ENCODE measurements around the gene SDK2.

SDK2 gene

DNA sequence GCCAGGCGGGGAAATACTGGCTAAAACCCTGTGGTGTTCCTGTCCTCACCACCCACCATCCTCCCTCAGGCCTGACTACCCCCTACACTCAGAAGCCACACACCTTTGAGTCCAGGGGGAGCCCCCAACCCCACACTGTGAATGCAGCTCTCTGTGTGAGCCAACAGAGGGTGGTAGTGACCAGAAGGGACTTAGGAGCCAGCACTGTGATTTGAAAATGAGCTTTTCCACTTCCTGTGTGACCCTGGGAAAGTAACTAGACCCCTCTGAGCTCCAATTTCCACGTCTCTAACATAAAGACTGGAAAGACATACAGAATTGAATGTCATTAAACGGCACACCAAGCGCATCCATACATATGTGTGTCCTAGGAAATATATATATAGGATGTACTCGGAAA, 58.7 kb downstream of the SDK2 start:
- DNase-seq (ENCODE audit: low spot score) = no peak

GRCh38 chr17:73584987-73585386, 59.3 kb downstream of the SDK2 start:
- no peak for DNase-seq (ENCODE audit: low spot score)

DNA sequence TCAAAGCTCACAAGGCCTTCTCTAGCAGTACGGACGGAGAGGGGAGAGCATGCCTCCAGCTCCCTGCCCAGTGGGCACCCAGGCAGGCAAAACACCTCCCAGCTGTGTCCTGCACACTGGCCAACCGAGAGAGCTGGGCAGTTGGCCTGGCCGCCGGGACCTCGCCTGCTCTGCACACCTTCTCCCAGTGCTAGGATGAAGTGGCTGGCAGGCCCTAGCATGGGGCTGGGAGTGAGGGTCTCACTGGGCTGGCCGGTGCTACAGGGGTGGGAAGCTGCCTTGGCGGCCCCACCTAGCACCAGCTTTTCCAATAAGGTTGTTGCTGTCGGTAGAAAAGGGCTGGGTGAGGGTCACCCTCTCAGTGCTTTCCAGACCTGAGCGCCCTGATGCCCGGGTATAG, 60.2 kb downstream of the SDK2 start:
- no peak for DNase-seq (ENCODE audit: low spot score)

DNA sequence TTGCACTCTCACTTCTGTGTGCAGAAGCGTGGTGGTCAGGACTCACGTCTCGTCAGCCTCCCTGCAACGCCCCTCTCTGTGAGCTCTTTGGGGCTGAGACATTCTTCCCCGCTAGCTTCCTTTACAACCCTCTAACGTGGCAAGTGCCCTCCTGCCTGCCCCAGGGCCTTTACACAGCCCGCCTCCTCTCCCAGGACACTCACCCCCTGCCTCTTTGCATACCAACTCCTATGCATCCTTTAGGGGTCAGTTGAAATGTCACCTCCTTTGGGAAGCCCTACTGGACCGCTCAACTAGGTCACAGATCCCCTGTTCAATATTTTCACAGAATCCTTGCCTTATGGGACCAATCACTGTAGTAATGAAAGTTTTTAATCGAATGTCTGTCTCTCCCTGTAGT, 61.4 kb downstream of the SDK2 start:
- no peak for DNase-seq (ENCODE audit: low spot score)

GRCh38 chr17:73582359-73582758, 61.9 kb downstream of the SDK2 start:
- DNase-seq (ENCODE audit: low spot score) = no peak

DNA sequence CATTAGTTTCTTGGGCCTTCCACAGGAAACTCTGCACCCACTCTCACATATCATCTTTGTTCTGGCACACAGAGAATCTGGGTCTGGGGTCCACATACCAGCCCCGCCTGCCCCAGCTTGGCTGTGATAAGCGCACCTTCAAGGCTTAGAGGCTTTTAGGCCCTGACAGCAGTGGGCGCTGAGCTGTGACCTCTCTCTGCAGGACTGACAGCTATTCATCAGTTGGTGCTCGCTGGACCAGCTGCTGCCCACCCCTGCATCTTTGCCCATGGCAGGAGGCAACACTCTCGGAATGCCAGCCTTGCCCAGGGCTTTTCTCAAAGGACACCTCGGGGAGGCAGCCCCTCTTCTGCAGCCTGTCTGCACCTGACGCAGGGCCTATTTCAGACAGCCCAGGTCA, 62.9 kb downstream of the SDK2 start:
- no peak for DNase-seq (ENCODE audit: low spot score)

- DNase-seq (ENCODE audit: low spot score) = no peak
These were observed 64.1 kb downstream of the SDK2 start for GRCh38 chr17:73580073-73580710.

DNA sequence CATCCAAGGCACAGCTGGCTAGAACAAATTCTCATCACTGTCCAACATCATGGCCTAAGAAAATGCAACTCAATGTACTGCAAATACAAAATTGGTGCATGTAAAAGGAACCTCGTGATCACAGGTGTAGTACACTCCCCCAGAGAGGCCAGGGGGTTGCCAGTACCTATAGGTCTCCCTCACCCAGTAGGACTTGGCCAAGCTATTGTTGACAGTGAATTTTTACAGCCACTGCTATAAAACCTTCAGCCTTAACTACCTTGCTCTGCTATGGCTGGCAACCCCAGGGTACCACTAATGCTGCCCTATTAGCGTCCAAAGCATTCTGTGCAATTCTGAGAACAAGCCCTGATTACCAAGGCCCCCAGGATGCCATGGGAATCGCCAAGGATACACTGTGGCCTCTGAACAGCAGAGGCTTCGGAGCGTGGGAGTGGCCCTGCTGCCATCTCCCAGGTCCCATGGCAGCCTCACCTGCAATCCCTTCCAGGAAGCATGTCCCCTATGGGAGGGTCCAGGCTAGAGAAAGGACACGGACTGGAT, 67.6 kb downstream of the SDK2 start:
- DNase-seq (ENCODE audit: low spot score) = no peak

- DNase-seq (ENCODE audit: low spot score) = no peak
These were observed 68.6 kb downstream of the SDK2 start for GRCh38 chr17:73575470-73576221.

- DNase-seq (ENCODE audit: low spot score) = no peak
These were observed 72.6 kb downstream of the SDK2 start for GRCh38 chr17:73571511-73572130.

GRCh38 chr17:73569762-73570319, 74.4 kb downstream of the SDK2 start:
- DNase-seq (ENCODE audit: low spot score) = no peak

- DNase-seq (ENCODE audit: low spot score) = no peak
These were observed 75.3 kb downstream of the SDK2 start for GRCh38 chr17:73568934-73569333.

- DNase-seq (ENCODE audit: low spot score) = no peak
These were observed 77.1 kb downstream of the SDK2 start for GRCh38 chr17:73566905-73567782.

DNA sequence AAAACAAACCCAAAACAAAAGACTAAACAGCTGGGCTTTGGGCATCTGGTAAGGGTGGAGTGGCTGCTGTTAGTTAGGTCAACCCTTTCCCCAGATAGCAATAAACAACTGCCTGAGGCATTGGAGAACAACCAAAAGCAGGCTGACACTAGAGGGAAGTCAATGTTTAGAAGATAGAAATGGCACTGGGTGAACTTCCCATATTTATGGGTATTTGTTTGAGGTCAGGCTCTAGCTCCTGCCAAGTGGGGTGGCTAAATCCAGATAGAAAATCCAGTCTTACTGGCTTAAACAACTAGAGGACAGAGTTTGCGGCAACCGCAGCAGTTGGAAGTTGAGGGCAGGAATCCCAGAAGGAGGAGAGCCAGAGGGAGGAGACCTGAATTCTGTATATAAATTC, 79.4 kb downstream of the SDK2 start:
- DNase-seq (ENCODE audit: low spot score) = no peak

- no peak for DNase-seq (ENCODE audit: low spot score)
These were observed 81.3 kb downstream of the SDK2 start for GRCh38 chr17:73562896-73563295.

DNA sequence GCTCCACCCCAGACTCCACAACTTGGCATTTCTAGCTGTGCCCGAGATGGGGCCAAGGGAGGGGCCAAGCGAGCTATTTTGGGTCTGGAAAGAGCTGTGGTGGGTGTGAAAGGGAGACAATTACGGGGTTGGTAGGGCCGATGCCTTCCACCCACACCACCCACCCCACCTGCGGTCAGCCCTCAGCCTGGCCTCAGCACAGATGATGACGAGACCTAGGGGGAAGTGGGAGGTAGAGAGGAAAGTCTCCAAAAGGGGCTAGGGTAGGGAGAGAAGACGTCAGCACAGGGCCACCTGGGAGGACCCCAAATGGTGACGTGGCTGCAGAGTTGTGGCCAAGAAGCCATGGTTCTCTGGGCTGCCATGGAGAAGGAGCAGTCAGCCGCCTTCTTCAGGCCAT, 83.1 kb downstream of the SDK2 start:
- no peak for DNase-seq (ENCODE audit: low spot score)

- DNase-seq (ENCODE audit: low spot score) = no peak
These were observed 83.6 kb downstream of the SDK2 start for GRCh38 chr17:73560661-73561060.

- DNase-seq (ENCODE audit: low spot score) = no peak
These were observed 84.7 kb downstream of the SDK2 start for GRCh38 chr17:73559532-73559931.

GRCh38 chr17:73555199-73555960, 88.9 kb downstream of the SDK2 start:
- DNase-seq (ENCODE audit: low spot score) = no peak

DNA sequence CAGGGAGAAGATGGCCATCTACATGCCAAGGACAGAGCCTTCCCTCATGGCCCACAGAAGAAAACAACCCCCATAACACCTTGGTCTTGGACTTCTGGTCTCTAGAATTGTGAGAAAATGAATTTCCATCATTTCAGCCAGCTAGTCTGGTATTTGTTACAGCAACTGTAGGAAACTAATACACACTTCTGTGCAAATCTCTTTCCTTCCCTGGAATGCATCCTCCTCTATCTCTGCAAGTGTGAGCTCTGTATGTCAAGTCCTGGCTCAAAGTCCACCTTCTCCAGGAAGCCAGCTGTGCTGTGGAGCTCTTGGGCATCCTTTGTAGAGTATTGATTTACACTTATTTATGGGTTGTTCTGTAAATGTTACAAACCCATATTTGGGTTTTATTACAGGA, 89.7 kb downstream of the SDK2 start:
- DNase-seq (ENCODE audit: low spot score) = no peak

- no peak for DNase-seq (ENCODE audit: low spot score)
These were observed 90.9 kb downstream of the SDK2 start for GRCh38 chr17:73553311-73553710.
